GM19468 (cell line): ENCODE results near the gene ZNF304.
"Not testable (repeated sequence)": the region's sequence is repeated elsewhere in the genome, so short reads cannot be mapped to it uniquely, and the experiment has no call there.

Source experiments
- ATAC-seq: cut with Tn5 transposase; IDR thresholded peaks from one replicate; pipeline ENCODE4 v1.9.1; 2021; ENCODE audit warnings: mild to moderate bottlenecking, moderate library complexity, moderate number of reproducible peaks; ENCODE audit not compliant: unreplicated experiment; ENCODE audit errors: extremely low read depth

The ZNF304 gene

DNA sequence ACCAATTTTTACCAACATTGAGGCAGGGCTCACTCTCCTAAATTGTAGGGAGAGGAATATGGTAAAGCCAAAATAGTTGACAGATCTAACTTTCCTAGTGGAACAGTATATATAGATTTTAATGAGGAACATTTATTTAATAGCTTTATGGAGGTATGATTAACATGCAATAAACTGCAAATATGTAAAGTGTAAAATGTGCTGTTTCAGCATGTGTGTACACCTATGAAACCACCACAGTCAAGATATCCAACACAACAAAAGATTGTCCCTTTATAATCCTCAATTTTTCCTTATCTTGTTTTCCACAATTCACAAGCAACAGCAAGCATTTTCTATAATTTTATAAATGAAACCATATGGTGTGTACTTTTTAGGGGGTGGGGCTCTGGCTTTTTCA, 8.2 kb downstream of the ZNF304 start:
- no peak for ATAC-seq

DNA sequence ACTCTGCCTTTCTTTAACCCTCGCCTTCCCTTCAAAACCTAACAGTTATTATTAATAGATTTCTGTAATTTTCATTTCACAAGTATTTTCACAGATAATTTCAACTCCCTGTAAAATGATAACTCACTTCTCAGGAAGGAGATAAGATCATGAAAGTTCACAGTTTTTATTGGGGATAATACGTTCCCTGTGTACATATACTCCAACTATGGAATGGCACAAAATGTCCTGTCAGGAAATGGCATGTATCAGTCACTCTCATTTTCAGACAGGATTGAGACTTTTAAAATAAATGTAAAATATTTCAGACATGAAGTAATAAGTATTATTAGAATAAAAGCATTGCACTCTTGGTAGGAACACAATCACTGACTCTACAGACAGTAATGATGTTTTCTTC, 11.3 kb downstream of the ZNF304 start:
- ATAC-seq = no peak

DNA sequence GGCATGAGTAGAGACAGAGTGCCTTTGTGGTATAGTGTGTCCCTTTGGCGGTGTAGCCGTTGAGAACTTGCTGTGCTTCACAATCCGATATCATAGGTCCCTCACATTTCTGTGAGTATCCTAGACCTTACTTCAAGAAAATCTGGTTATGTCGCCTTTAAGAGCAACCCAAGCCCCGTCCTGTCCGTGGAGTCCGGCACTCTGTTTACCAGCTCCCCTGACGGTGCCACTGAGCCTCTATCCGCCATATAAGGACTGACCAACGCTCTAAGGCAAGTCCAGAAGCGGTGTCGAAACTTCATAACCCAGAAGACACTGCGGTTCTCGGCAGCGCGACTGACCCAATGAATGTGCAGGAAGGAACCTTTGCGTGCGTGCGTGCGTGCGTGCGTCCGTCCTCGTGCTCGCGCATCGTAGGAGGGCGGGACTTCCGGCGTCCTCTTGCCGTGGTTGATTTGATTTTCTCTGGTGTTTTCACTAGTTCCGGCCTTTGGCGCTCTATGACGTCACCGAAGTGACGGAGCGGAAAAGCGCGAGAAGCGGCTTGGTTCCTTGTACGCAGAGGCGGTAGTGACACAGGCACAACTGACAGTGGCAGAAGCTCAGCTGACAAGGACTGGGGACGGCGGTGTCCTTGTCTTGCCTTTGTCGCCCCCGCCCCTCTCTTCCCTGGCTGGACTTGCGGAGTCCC, 12.1 kb downstream of the ZNF304 start, which contains the start of the genes TRAPPC2B and ZNF547:
TSS of gene TRAPPC2B (plus strand) at position 555 of the 691 bp plus-strand sequence. CDS start 1,283 bp downstream, outside the sequence.
TSS of gene ZNF547 (plus strand) at position 555 of the 691 bp plus-strand sequence. CDS start 5,005 bp downstream, outside the sequence.
- peak; percentile 83 for ATAC-seq

DNA sequence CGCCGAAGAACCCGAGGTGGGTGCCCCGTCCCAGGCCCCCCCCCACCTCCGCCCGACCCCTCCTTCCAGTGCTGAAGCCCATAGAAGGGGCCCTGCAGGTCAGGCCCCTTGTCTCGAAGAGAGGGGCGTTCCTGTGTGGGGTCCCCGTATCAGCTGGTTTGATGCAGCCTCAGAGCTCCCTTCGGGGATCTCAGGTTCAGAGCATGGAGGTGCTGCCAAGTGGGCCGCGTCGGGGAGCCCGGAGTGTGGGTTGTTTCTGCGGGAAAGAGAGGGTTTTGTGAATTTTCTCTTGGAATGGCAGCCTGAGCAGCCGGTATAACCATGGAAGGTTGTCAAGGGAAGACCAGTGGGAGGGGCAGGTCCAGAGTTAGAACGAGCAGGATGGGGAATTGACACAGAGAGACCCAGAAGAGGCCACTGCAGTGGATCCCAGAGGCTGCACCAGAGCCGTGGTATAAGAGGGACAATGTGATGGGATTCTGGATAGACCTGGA, 12.7 kb downstream of the ZNF304 start:
- no peak for ATAC-seq

GRCh38 chr19:57366776-57367175, 15.7 kb downstream of the ZNF304 start:
- ATAC-seq = no peak

DNA sequence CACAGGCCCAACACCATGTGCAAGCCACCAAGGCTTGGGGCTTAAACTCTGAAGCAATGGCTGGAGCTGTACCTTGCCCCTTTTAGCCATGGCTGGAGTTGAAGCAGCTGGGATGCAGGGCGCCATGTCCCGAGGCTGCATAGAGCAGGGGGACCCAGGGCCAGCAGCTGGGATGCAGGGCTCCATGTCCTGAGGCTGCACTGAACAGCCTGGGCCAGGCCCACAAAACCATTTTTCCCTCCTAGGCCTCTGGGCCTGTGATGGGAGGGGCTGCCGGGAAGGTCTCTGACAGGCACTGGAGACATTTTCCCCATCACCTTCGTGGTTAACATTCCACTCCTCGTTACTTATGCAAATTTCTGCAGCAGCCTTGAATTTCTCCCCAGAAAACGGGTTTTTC, 23.1 kb downstream of the ZNF304 start:
- ATAC-seq = no peak

GRCh38 chr19:57374647-57375046, 23.6 kb downstream of the ZNF304 start:
- ATAC-seq = not testable (repeated sequence)

GRCh38 chr19:57376151-57376550, 25.1 kb downstream of the ZNF304 start:
- no peak for ATAC-seq

- no peak for ATAC-seq
These were observed 26.6 kb downstream of the ZNF304 start for GRCh38 chr19:57377498-57378146.

DNA sequence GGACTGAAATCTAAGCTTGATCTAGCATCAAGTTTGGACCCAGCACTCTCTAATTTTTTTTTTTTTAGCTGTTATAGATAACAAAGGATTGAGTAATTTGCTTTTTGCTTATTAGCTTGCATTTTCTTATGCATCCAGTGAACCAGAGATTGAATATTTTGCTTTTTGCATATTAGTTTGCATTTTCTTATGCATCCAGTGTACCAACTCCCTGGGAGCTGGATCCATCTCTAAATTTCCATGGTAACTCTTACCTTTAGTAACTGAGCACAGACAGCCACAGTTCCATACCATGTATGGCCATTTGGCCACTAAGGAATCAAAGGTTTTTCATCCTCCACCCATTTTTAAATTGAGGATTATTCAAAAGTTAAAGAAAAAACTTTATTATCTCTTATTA, 29.9 kb downstream of the ZNF304 start:
- no peak for ATAC-seq

GRCh38 chr19:57382806-57383488, 31.9 kb downstream of the ZNF304 start:
- ATAC-seq = no peak

DNA sequence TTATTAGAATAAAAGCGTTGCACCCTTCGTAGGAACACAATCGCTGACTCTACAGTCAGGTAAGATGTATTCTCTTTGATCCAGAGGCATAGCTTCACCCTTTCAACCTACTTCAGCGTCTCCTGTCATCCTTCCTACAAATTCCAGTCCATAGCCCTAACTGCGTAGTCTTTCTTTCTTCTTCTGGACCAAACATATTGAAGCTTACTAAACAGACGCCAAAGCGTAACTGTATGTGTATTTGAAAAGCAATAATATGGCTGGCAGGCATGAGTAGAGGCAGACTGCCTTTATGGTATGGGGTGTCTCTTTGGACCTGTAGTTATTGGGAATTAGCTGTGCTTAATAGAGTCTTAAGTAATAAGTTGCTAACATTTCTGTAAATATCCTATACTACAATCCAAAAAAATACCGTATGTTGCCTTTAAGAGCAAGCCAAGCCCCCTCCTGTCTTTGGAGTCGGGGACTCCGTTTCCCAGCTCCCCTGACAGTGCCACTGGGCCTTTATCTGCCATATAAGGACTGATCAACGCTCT, 38.2 kb downstream of the ZNF304 start:
- ATAC-seq = no peak

DNA sequence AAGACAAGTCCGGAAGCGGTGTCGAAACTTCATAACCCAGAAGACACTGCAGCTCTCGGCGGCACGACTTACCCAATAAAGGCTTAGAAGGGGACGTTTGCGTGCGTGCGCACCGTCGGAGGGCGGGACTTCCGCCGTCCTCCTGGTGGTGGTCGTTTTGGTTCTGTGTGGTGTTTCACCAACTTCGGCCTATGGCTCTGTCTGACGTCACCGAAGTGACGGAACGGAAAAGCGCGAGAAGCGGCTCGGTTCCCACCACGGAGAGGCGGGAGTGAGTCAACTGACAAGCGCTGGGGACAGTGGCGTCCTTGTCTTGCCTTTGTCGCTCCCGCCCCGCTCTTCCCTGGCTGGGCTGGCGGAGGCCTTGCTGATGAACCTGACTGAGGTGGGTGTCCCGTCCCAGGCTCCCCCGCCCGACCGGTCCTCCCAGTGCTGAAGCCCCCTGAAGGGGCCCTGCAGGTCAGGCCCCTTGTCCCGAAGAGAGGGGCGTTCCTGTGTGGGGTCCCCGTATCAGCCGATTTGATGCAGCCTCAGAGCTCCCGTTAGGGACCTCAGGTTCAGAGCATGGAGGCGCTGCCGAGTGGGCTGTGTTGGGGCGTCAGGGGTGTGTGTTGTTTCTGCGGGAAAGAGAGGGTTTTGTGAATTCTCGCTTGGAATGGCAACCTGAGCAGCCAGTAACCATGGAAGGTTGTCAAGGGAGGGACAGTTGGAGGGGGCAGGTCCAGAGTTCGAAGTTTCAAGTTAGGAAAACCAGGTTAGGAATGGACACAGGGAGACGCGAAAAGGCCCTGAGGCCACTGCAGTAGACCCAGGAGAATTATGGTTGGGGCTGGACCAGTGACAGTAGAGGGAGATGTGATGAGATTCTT, 38.9 kb downstream of the ZNF304 start, which contains the start of gene ZNF548:
TSS of gene ZNF548 (plus strand) at position 125 of the 869 bp plus-strand sequence. CDS start at position 371, 246 bp downstream.
- ATAC-seq = peak; percentile 96

DNA sequence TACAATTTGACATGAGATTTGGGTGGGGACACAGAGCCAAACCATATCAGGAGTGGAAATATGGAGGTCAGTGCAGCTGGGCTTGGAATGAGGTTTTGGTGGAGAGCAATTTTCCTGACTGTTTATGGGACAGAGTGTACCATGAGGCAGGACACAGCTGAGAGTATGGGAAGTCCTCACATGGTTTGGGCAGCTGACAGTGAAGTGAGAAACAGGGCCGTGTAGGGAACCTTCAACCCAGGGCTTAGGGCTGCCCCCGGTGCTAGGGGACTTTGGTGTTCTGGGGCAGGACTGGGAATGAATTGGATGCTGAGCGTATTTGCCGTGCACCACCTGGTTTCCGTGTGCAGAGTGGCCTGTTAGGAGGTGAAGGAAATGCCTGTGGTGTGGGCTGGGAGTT, 44.6 kb downstream of the ZNF304 start:
- ATAC-seq = no peak

GRCh38 chr19:57398868-57399267, 47.8 kb downstream of the ZNF304 start:
- no peak for ATAC-seq

DNA sequence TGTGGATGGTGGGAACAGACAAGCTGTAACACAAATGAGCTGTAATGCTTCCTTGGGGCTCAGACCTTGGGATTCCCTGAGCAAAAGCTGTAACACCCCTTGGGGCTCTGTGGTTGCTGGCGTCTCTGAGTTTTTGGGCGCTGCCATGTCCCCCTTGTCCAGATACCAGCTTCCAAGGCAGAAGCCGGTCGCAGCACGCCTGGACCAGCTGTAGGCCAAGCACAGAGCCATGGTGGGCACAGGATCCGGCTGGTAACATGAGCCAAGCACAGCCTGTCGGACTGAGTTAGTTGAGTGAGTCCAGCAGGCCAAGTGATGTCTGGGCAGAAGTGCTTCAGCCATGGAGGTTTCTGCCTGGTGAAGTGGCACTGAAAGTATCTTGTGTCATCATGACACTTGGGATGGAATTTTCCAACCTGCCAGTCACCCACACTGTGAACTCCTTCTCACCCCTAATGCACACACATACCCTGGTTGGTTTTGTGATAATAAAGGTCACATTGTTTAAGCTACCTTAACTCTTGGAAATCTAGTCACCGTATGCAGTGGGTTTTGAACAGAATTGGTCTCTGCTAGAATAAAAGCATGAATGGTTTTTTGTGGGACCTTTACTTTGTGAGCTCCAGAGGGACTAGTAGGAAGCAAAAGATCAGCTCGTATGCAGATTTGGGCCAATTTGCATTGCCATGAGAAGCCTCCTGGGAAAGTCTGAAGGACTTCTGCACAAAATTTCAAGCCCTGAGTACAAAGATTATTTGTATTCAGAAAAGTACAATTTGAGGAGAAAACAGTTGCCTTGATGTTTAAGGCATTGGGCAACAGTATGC, 52.9 kb downstream of the ZNF304 start:
- ATAC-seq = no peak

DNA sequence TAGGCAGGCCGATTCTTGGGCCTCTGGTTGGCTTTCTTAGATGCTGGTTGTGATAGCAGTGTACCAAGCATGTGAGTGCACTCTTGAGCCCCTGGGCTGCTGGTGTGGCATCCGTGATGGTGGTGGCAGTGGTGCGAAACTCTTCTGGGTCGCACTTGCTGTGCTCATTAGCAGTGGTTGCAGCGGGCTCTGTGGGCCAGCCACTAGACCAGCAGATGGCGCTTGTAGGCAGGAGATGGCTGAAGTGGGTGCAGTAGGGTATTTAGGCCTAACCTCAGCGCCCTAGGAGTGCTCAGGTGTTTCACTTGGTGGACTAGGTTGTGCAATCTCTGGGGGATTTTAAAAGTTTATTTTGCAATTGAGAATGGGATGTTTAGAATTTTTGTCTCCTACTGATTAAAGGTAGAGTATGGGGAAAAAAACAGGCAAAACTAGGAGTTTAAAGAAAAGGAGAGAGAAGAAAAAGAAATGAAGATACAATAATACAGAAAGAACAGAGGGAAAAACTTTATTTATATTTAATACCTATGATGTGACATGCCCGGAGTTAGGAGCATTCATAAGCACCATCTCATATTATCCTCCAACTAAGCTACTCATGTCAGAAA, 55.5 kb downstream of the ZNF304 start:
- ATAC-seq = no peak
